ACC112 (cell line): ENCODE data around the gene CEP250.

Source experiments
- H2AFZ ChIP-seq: fragments of 200-600 bp; sonication (generic); one replicate; pipeline ENCODE4 v1.6.0; 2017; ENCODE audit warnings: antibody characterized with exemption, low read length; ENCODE audit not compliant: unreplicated experiment
- H3K27ac ChIP-seq: fragments of 200-600 bp; sonication (generic); 2 replicates; pipeline ENCODE4 v1.5.1; 2014; ENCODE audit warnings: low read depth, mild to moderate bottlenecking, antibody characterized with exemption, low read length, moderate library complexity
- H3K27me3 ChIP-seq: fragments of 200-600 bp; sonication (generic); 2 replicates; pipeline ENCODE4 v1.6.1; 2014; ENCODE audit warnings: mild to moderate bottlenecking, antibody characterized with exemption, low read length, moderate library complexity, mixed read lengths; ENCODE audit not compliant: insufficient read depth
- H3K36me3 ChIP-seq: fragments of 200-600 bp; sonication (generic); 2 replicates; pipeline ENCODE4 v1.6.1; 2016; ENCODE audit warnings: mild to moderate bottlenecking, antibody characterized with exemption, low read length, moderate library complexity, mixed read lengths; ENCODE audit not compliant: insufficient read depth
- H3K4me1 ChIP-seq: fragments of 200-600 bp; sonication (generic); one replicate; pipeline ENCODE4 v1.6.1; 2016; ENCODE audit warnings: low read length, mixed read lengths; ENCODE audit not compliant: insufficient read depth, unreplicated experiment, control insufficient read depth
- H3K4me3 ChIP-seq: fragments of 200-600 bp; sonication (generic); 2 replicates; pipeline ENCODE4 v1.5.1; 2014; ENCODE audit warnings: mild to moderate bottlenecking, low read depth, low read length
- H3K79me2 ChIP-seq: fragments of 200-600 bp; sonication (generic); one replicate; pipeline ENCODE4 v1.6.0; 2016; ENCODE audit warnings: low read length; ENCODE audit not compliant: control insufficient read depth, unreplicated experiment, insufficient read depth

The CEP250 gene

GRCh38 chr20:35454881-35455609, at the start of gene CEP250:
Gene CEP250, plus strand, starts transcription at chr20:35455598. Its CDS starts 6,770 bp downstream, at chr20:35462368.
- Histone ChIP-seq H3K27ac (peak within 1 kb of the TSS; percentile 93), H3K36me3 (no peaks in the 10 kb centered on the region), H2AFZ (peak within 1 kb of the TSS; percentile 73), H3K4me1 (peaks cover 24% of the 10 kb centered on the region), H3K79me2 (peaks cover 23% of the 10 kb centered on the region), H3K4me3 (peak within 1 kb of the TSS; percentile 98), H3K27me3 (no peaks in the 10 kb centered on the region)

DNA sequence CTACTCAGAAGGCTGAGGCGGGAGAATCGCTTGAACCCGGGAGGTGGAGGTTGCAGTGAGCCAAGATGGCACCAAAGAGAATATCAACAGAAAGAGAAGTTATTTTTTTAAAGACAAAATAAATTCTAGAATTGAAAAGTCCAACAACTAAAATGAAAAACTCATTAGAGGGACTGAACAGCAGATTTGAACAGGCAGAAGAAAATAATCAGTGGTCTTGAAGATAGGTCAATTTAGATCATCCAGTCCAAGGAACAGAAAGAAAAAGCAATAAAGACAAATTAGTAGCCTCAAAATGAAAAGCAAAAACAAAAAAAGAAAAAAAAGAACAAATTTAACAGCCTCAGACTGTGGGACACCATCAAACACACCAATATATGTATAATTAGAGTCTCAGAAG, 49.6 kb upstream of the CEP250 start:
- Histone ChIP-seq H3K36me3 (peaks cover 37% of the 10 kb centered on the region), H2AFZ (no peak overlapping the region), H3K27ac (no peak overlapping the region), H3K79me2 (peaks cover 45% of the 10 kb centered on the region), H3K27me3 (no peaks in the 10 kb centered on the region), H3K4me1 (no peaks in the 10 kb centered on the region), H3K4me3 (no peak overlapping the region)

GRCh38 chr20:35408270-35408669, 47.1 kb upstream of the CEP250 start:
- Histone ChIP-seq H3K27ac (no peak overlapping the region), H3K27me3 (no peaks in the 10 kb centered on the region), H3K4me3 (no peak overlapping the region), H3K79me2 (peaks cover 43% of the 10 kb centered on the region), H3K4me1 (no peaks in the 10 kb centered on the region), H2AFZ (no peak overlapping the region), H3K36me3 (peaks cover 37% of the 10 kb centered on the region)

DNA sequence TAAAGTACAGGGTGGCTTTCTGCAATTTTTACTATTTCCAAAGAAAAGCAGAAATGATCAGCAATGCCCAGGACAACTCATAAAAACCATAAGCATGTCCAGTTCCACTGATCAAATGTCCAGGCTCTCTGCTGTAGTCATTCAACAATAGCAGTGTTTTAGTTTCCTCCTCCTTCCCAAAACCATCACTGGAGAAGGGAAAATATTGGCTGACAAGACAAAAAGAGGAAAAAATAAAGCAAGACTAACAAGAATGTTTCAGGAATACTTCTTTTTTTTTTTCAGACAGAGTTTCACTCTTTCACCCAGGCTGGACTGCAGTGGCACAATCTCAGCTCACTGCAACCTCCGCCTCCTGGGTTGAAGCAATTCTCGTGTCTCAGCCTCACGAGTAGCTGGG, 45.9 kb upstream of the CEP250 start:
- Histone ChIP-seq H3K27me3 (no peaks in the 10 kb centered on the region), H3K36me3 (peaks cover 36% of the 10 kb centered on the region), H3K27ac (no peak overlapping the region), H3K79me2 (peaks cover 42% of the 10 kb centered on the region), H3K4me3 (no peak overlapping the region), H2AFZ (no peak overlapping the region), H3K4me1 (no peaks in the 10 kb centered on the region)

DNA sequence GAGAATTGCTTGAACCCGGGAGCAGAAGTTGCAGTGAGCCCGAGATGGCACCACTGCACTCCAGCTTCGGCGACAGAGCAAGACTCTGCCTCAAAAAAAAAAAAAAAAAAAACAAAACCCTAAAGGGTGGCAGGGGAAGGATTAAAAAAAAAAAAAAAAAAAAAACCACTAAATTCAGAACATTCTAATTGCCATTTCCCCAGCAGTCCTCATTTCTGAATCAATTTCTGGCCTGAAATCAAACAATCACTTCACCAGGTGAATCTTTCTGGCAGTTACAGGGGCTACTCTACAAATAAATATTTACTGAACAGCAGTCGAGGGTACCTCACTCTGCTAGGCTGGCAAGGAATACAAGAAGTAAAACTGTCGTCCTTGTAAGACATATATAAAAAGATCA, 44.8 kb upstream of the CEP250 start:
- Histone ChIP-seq H3K79me2 (peaks cover 37% of the 10 kb centered on the region), H2AFZ (no peak overlapping the region), H3K4me3 (peak overlapping the region; percentile 86), H3K4me1 (no peaks in the 10 kb centered on the region), H3K27ac (0 out of 2 replicates have a peak overlapping the region, but pooled peaks have one; percentile 41), H3K27me3 (no peaks in the 10 kb centered on the region), H3K36me3 (peaks cover 32% of the 10 kb centered on the region)

- Histone ChIP-seq H3K36me3 (no peaks in the 10 kb centered on the region), H3K79me2 (no peaks in the 10 kb centered on the region), H3K27me3 (peaks cover 5% of the 10 kb centered on the region; the same call in 1 of the 2 replicates), H3K27ac (no peak overlapping the region), H3K4me1 (no peaks in the 10 kb centered on the region), H2AFZ (no peak overlapping the region), H3K4me3 (no peak overlapping the region)
Measured at GRCh38 chr20:35421322-35421721, 34.1 kb upstream of the CEP250 start.

GRCh38 chr20:35431621-35432429, 23.6 kb upstream of the CEP250 start:
- no peak overlapping the region for H2AFZ ChIP-seq
- no peaks in the 10 kb centered on the region for H3K36me3 ChIP-seq
- H3K79me2 ChIP-seq, result no peaks in the 10 kb centered on the region
- no peak overlapping the region for H3K4me3 ChIP-seq
- no peaks in the 10 kb centered on the region for H3K27me3 ChIP-seq
- H3K27ac ChIP-seq, result no peak overlapping the region
- peaks cover under 1% of the 10 kb centered on the region for H3K4me1 ChIP-seq

GRCh38 chr20:35432430-35432735, 23.0 kb upstream of the CEP250 start:
- Histone ChIP-seq H3K36me3 (no peaks in the 10 kb centered on the region), H3K4me3 (no peak overlapping the region), H3K27ac (no peak overlapping the region), H2AFZ (no peak overlapping the region), H3K27me3 (no peaks in the 10 kb centered on the region), H3K79me2 (no peaks in the 10 kb centered on the region), H3K4me1 (peaks cover 5% of the 10 kb centered on the region)

DNA sequence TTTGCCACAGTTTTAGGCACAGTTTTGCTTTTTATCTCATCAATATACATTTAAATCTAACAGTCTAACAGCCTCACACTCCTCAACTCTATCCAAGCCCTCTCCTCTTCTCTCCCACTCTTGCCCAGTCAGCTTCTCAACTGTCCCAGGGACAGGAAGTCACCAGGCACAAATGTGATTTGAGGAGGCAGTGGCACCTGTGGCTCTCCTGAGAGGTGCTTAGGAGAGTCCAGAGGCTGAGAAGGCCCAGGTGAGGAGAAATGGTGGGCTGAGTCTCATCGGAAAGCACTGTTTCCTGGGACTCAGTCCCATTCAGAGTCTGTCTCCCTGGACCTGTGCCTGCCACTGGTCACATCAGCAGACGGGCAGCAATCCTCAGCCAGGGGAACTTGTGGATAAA, 22.1 kb upstream of the CEP250 start:
- H3K36me3 ChIP-seq, result no peaks in the 10 kb centered on the region
- peaks cover 15% of the 10 kb centered on the region for H3K4me1 ChIP-seq
- H3K27me3 ChIP-seq, result no peaks in the 10 kb centered on the region
- no peak overlapping the region for H3K4me3 ChIP-seq
- H3K79me2 ChIP-seq, result no peaks in the 10 kb centered on the region
- H2AFZ ChIP-seq, result no peak overlapping the region
- no peak overlapping the region for H3K27ac ChIP-seq

GRCh38 chr20:35434085-35435005, 21.1 kb upstream of the CEP250 start:
- Histone ChIP-seq H2AFZ (no peak overlapping the region), H3K79me2 (no peaks in the 10 kb centered on the region), H3K27me3 (no peaks in the 10 kb centered on the region), H3K4me1 (peaks cover 22% of the 10 kb centered on the region), H3K4me3 (no peak overlapping the region), H3K36me3 (no peaks in the 10 kb centered on the region), H3K27ac (no peak overlapping the region)
